VCaP (cell line): ENCODE measurements around the gene FBXO27.

Experiments used
- H3K27ac ChIP-seq: fragments of 450-650 bp; 2 replicates; pipeline ENCODE4 v1.5.1; 2017
- CTCF ChIP-seq: fragments of 450-650 bp; conservative IDR thresholded peaks from 2 replicates; pipeline ENCODE4 v1.5.1; 2017; ENCODE audit warnings: mild to moderate bottlenecking, moderate library complexity

Gene FBXO27

GRCh38 chr19:38980583-38981374 lies 51.6 kb downstream of the FBXO27 start:
- TF ChIP-seq CTCF = no peak
- H3K27ac ChIP-seq = no peak overlapping the region

- no peak for TF ChIP-seq CTCF
- H3K27ac ChIP-seq = no peak overlapping the region
Observed at GRCh38 chr19:38979812-38980211, 52.5 kb downstream of the FBXO27 start.

GRCh38 chr19:38978326-38978689 lies 54.0 kb downstream of the FBXO27 start:
- no peak for TF ChIP-seq CTCF
- H3K27ac ChIP-seq = no peak overlapping the region

GRCh38 chr19:38977445-38978325 lies 54.7 kb downstream of the FBXO27 start:
- no peak for TF ChIP-seq CTCF
- no peak overlapping the region for H3K27ac ChIP-seq

GRCh38 chr19:38975861-38976271 lies 56.5 kb downstream of the FBXO27 start:
- H3K27ac ChIP-seq = no peak overlapping the region

GRCh38 chr19:38975214-38975860 lies 57.0 kb downstream of the FBXO27 start, which contains the start of gene FBXO17:
Gene FBXO17 (minus strand): TSS chr19:38975742. CDS start chr19:38950319, 25,423 bp downstream.
- H3K27ac ChIP-seq = no peak within 1 kb of the TSS
- TF ChIP-seq CTCF = no peak

More at GRCh38 chr19:38975861-38976271, 56.5 kb downstream of the FBXO27 start:
- TF ChIP-seq CTCF = no peak
